Nephron progenitor cell (in vitro differentiated cells): ENCODE results near the gene GALNT10.

ENCODE experiments used
- DNase-seq: peaks from one replicate; pipeline ENCODE4 v3.0.0; 2021
- H3K27ac Mint-ChIP-seq: 2 replicates; pipeline ENCODE4 v1.8.0; 2021; ENCODE audit warnings: mild to moderate bottlenecking, moderate library complexity, mixed read lengths
- H3K27me3 Mint-ChIP-seq: 2 replicates; pipeline ENCODE4 v1.8.0; 2021; ENCODE audit warnings: mild to moderate bottlenecking, low read depth, mixed read lengths; ENCODE audit not compliant: poor library complexity
- H3K36me3 Mint-ChIP-seq: 2 replicates; pipeline ENCODE4 v1.8.0; 2021; ENCODE audit warnings: low read depth, mixed read lengths
- H3K4me1 Mint-ChIP-seq: 2 replicates; pipeline ENCODE4 v1.8.0; 2021; ENCODE audit warnings: mixed read lengths
- H3K4me3 Mint-ChIP-seq: 2 replicates; pipeline ENCODE4 v1.8.0; 2021; ENCODE audit warnings: mild to moderate bottlenecking, moderate library complexity, mixed read lengths
- H3K9me3 Mint-ChIP-seq: 2 replicates; pipeline ENCODE4 v1.8.0; 2021; ENCODE audit warnings: mild to moderate bottlenecking, moderate library complexity, mixed read lengths
- TF ChIP-seq, protein P1 (sequence below): fragments of 200-600 bp; sonication (generic); IDR thresholded peaks from 2 replicates; pipeline ENCODE4 v1.5.0; 2021; ENCODE audit warnings: antibody characterized with exemption

Gene GALNT10

DNA sequence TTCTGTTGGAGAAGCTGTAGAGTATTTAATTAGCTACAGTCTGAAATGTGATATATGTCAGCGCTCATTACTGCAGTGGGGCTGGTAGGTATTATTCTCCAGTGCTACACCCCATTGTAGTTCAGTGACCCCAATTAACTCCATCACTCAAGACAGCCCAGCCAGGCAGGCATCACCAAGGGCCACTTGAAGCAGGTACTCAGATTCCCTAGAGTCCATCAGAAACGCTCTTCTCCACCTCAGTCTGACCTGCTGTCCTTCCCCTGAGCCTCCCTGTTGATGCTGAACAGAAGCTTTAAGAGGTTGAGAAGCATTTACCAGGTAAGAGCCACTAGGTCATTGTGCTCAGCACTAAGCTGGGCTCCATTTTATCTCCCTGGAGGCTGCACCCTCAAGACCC, 71.8 kb downstream of the GALNT10 start:
- H3K9me3 Mint-ChIP-seq = no peaks in the 10 kb centered on the region
- no peak overlapping the region for H3K27ac Mint-ChIP-seq
- no peak for DNase-seq
- no peak overlapping the region for H3K4me3 Mint-ChIP-seq
- TF ChIP-seq, protein P1, sequence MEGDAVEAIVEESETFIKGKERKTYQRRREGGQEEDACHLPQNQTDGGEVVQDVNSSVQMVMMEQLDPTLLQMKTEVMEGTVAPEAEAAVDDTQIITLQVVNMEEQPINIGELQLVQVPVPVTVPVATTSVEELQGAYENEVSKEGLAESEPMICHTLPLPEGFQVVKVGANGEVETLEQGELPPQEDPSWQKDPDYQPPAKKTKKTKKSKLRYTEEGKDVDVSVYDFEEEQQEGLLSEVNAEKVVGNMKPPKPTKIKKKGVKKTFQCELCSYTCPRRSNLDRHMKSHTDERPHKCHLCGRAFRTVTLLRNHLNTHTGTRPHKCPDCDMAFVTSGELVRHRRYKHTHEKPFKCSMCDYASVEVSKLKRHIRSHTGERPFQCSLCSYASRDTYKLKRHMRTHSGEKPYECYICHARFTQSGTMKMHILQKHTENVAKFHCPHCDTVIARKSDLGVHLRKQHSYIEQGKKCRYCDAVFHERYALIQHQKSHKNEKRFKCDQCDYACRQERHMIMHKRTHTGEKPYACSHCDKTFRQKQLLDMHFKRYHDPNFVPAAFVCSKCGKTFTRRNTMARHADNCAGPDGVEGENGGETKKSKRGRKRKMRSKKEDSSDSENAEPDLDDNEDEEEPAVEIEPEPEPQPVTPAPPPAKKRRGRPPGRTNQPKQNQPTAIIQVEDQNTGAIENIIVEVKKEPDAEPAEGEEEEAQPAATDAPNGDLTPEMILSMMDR = no peak
- H3K4me1 Mint-ChIP-seq = peaks cover 53% of the 10 kb centered on the region
- H3K27me3 Mint-ChIP-seq = peaks cover 7% of the 10 kb centered on the region
- peaks cover 11% of the 10 kb centered on the region for H3K36me3 Mint-ChIP-seq

DNA sequence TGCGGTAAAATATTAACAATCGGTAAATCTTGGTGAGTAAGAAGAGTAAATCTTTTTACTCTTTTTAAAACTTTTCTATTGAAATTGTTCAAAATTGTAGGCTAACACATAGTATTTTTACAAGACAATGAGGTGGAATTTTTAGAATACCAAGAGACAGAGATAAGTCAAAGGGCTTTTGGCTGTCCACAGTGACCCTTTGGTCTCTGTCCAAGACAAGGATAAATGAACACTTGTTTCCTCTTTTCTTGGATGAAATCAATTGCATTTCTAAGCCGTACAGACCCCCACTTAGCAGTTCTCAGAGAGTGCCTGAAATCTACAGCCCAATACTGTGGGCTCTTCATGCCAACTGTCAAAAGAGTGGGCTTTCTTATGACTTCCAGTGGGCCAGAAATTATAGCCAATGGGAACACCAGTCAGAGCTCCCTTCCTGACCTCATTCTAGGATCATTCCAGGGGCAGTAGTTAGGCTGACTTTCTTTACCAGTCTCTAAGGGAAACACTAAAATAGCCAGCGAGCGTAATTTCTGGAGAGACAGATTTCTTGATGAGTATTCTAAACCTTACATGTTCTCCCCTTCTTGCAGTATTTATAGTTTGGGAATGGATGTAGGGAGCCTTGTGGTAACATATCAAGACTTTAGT, 74.1 kb downstream of the GALNT10 start:
- Mint-ChIP-seq H3K9me3 (no peaks in the 10 kb centered on the region), H3K27ac (no peak overlapping the region), H3K4me1 (peaks cover 39% of the 10 kb centered on the region), H3K4me3 (no peak overlapping the region), H3K36me3 (peaks cover 11% of the 10 kb centered on the region), H3K27me3 (peaks cover 5% of the 10 kb centered on the region)
- TF ChIP-seq, protein P1 = no peak
- no peak for DNase-seq

DNA sequence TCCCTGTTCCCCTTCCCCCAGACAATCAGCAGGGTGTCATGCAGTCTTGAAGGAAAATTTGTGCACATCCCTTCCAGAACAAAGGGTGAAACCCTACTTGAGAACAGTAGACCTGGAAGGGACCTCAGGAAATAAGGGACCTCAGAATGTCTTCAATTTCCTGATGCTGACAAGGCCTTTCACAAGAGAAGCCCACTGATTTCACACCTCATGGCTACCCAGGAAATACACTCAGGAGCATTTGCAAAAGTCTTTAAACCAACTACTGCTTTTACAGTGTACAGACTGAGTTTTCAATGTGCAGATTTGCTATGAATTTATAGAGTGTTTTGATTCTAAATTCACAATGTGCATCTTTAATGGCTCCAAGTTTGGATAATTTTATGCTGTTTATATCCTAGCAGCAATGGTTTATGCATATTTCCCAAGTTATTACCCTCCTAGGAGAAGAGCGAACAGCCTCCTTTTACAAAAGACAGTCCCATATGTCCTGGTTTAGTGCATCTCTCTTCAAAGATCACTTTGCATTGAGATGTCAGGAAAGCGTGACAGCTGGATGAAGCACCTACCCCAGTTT, 74.8 kb downstream of the GALNT10 start:
- Mint-ChIP-seq H3K9me3 (no peaks in the 10 kb centered on the region), H3K36me3 (peaks cover 11% of the 10 kb centered on the region), H3K27ac (no peak overlapping the region), H3K4me1 (peaks cover 33% of the 10 kb centered on the region), H3K4me3 (no peak overlapping the region), H3K27me3 (peaks cover 5% of the 10 kb centered on the region)
- no peak for DNase-seq
- TF ChIP-seq, protein P1 = no peak

DNA sequence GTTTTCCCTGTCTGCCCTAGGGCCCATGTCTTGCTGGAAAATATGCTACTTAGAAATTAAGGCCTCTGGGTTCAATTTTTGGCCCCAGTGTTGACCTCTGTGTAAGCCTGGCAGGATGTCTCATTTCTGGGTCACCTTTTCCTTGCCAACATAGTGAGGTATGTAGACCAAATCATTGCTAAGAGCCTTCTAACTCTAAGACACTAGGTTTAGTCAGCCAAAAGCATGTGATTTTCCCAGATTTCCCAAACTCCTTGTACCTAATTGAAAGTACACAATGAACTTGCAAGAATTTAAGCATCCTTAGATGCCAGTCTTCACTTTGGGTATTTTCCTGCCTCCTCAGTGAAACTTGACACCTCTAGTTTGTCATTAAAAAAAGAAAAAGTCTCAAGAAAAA, 77.0 kb downstream of the GALNT10 start:
- Mint-ChIP-seq H3K27me3 (peaks cover 14% of the 10 kb centered on the region), H3K27ac (no peak overlapping the region)
- no peak for DNase-seq

DNA sequence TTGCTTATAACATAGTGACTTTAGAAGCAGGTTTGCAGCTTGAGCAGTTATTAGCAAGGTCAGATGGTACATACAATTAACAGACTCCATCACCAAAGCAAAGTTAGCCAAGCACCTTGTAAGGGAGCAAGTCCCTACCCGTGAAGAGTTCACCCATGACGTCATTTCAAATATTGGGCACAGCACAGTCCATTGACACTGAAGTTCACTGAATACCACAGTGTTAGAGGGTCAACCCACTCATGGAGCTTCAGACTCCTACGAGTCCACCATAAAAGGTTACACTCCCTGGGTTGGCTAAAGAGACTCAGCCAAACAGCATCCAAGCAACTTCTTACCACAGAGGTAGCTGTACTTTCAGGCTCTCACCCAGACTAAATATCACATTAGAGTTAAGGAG, 77.5 kb downstream of the GALNT10 start:
- H3K36me3 Mint-ChIP-seq = peaks cover 4% of the 10 kb centered on the region
- H3K27ac Mint-ChIP-seq = no peak overlapping the region
- TF ChIP-seq, protein P1 = no peak
- peaks cover 27% of the 10 kb centered on the region for H3K4me1 Mint-ChIP-seq
- no peak overlapping the region for H3K4me3 Mint-ChIP-seq
- H3K9me3 Mint-ChIP-seq = no peaks in the 10 kb centered on the region
- peaks cover 14% of the 10 kb centered on the region for H3K27me3 Mint-ChIP-seq
- no peak for DNase-seq

More for the DNA sequence above, 77.0 kb downstream of the GALNT10 start:
- H3K4me1 Mint-ChIP-seq = peaks cover 23% of the 10 kb centered on the region
- H3K4me3 Mint-ChIP-seq = no peak overlapping the region
- H3K9me3 Mint-ChIP-seq = no peaks in the 10 kb centered on the region
- peaks cover 10% of the 10 kb centered on the region for H3K36me3 Mint-ChIP-seq
- TF ChIP-seq, protein P1 = no peak

DNA sequence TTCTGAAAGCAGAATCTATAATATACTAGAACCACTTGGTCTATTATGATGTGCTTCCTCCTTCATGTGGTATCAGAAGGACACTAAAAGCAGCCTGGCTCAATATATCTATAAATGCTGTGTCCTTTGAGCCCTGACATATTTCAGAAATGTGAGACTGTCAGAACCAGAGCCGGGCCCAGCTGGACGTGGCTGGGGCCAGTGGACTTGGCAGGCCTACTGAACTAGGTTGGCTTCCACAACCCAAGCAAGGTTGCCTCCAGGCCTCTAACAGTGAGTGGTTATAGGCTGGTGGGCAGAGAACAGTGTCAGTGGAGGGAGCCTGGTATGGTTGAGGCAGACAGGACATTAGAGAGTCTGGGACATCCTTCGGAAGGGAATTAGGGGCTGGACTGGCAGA, 78.9 kb downstream of the GALNT10 start:
- Mint-ChIP-seq H3K36me3 (no peaks in the 10 kb centered on the region), H3K9me3 (no peaks in the 10 kb centered on the region), H3K27me3 (peaks cover 18% of the 10 kb centered on the region), H3K27ac (no peak overlapping the region), H3K4me3 (no peak overlapping the region), H3K4me1 (peaks cover 39% of the 10 kb centered on the region)
- DNase-seq = no peak
- TF ChIP-seq, protein P1 = no peak
